ENCODE measurements around the gene TMEM185B.
"Not testable (repeated sequence)": the region's sequence is repeated elsewhere in the genome, so short reads cannot be mapped to it uniquely, and the experiment has no call there.

Gene TMEM185B

DNA sequence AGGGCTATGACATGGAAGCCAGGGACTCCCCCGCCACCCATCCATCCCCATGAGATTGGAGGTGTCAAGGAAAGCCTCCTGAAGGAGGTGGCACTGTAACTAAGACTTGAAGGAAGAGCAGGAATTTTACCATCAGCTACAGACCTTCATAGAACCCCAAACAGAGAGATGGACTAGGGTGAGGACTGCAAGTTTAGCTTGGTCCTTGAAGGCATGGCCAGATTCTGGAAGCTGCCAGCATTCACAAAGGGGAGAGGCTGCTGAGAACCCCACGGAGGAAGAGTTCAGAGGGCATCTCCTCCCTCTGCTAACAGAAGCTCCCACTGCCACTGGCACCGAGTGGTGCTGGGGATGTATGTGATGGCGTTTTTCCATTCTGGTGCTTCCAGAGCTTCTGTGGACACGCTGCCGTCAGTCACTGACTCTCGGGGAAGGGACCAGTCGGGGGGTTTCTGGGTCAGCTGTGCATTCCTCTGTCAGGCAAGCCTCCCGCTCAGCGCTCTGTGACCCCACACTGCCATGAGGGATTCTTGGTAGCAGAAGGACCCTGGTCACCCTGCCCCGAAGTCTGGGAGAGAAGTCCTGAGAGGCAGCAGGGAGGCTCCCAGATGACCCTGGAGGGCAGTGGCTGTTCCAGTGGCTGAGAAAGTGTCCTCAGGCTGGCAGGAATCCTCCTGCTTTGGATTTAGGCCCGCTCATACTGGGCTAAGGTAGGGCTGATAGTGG, 18.1 kb downstream of the TMEM185B start:
- DNase-seq: no peak

- DNase-seq: no peak
Observed at GRCh38 chr2:120204417-120204816, 18.8 kb downstream of the TMEM185B start.

DNA sequence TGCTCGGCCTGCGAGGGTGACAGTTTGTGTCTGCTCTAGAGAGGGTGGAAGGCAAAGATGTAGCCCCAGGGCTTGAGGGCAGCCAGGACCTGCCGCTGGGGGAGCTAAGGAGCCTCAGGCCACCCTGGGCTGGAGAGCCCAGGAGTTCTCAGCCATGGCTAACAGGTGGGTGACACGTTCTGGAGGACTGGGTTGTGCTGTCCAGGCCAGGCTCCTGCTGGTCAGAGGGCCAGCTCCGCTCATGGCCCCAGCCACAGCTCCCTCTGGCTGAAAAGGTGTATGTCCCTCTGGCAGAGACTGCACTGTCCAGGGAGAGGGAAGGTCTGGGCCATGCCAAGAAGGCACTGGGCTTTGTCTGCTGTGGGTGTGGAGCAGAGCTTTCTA, 19.2 kb downstream of the TMEM185B start:
- no peak for DNase-seq

- DNase-seq: peak; percentile 67
Observed at GRCh38 chr2:120203251-120204021, 19.8 kb downstream of the TMEM185B start.

- DNase-seq: not testable (repeated sequence)
Observed at GRCh38 chr2:120199817-120200459, 23.3 kb downstream of the TMEM185B start.

- no peak for DNase-seq
Observed at GRCh38 chr2:120195553-120195952, 27.6 kb downstream of the TMEM185B start.

- no peak for DNase-seq
Observed at GRCh38 chr2:120192280-120192679, 30.9 kb downstream of the TMEM185B start.

DNA sequence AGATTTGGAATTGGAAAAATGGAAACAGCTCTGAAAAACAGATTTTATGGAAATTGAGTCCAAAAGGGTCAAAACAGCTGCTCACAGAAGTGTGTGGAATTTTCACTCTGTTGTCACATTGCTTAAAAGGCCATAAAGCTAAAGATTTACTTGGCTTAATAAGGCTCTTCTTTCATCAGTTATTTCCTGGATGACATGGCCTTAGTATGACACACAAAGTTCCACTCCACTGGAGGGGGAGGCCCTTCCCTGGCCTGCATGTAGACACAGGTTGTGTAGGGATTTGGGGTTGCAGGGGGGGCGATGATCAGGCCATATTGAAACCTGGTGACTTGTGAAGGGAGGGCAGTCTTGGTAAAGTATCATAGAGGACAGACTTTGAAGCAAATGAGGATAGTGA, 34.0 kb downstream of the TMEM185B start:
- no peak for DNase-seq

- DNase-seq: no peak
Observed at GRCh38 chr2:120182019-120182560, 41.1 kb downstream of the TMEM185B start.

- no peak for DNase-seq
Observed at GRCh38 chr2:120180066-120180465, 43.1 kb downstream of the TMEM185B start.

DNA sequence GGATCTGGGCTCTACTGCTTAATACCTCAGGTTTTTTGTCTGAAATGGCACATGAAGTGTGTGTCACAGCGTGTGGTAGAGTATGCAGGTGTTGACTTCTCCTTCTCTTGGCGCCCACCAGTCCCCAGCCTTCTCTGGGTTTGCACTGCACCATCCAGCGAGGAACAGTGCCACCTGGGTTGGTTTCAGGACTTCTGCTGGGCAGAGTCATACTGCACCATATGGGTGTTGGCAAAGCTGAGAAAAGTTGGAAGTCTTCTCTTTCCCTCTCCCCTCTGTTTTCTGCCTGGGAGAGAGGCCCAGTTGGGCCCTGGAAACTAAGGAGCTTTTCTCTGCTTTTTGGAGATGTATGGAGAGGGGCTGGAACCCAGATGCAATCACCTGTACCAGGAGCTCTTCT, 43.8 kb downstream of the TMEM185B start:
- no peak for DNase-seq

DNA sequence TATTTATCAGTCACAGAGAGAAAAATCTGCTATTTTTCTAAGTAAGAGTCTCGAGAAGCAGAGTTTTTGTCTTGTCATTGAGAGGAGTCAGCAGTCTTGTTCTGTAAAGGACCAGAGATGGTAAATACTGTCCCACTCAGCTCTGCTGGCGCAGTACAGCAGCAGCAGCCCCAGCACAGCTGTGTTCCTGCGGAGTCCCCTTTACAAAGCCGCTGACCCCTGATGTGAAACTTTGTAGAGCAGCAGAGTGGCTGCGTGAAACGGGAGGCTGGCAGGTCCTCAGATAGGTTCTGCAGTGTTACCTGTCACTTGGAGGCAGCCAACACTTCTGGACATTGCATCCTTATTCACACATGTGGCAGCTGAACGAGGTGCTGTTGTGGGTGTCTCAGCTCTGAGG, 45.2 kb downstream of the TMEM185B start:
- no peak for DNase-seq

DNA sequence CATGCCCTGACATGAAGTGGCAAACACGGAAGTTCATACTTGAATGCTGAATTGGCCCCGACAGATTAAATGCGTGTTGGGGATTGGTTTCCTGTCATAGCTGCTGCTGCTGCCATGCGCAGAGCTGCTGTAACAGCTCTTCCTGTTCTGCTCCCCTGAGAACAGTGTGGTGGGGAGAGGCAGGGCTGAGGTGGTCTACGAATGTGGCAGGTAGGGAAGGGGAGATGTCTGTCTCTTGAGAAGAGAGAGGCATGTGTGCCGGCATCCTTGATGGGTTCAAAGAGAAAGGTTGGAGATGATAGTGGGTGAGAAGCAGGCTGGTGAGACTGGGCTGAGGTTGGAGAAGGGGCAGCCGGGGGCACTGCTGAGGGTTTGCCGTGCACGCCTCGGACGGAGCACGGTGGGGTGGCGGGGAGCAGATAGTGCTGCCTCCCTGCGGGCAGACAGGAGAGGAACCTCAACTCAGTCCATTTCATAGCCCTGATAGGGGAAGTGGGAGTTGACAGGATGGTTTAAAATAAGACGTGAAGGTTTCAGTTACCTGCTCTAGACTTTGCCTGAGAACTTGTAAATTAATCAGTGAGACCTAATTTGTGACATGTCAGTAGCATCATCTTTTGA, 46.1 kb downstream of the TMEM185B start:
- DNase-seq: peak; percentile 35

- no peak for DNase-seq
Observed at GRCh38 chr2:120176526-120176925, 46.7 kb downstream of the TMEM185B start.

DNA sequence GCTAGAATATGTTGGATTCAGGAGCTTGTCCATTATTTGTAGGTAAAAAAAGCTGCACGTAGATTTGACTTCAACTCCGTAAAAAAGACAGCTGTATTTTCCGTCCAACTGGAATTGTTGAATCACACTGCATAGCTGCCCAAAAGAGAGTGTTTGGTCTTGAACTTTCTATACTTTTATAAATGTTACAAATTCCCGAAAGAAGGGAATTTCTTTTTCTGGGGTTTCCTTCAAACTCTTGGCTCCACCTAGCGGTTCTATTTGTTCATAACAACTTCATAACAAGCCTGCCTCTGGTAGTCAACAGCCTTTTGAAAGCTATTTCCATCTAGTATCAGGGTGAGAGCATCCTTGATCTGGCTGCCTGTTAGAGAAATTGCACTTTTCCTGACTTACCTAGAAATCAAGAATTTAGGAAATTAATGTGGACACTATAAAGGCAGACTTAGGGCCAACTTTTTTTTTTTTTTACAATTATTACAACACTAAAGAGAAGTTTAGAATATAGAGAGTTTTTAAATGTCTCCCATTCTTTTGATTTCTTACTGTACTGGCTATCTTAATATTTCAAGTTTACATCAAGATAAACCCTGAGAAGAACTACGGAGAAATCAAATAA, 48.1 kb downstream of the TMEM185B start:
- DNase-seq: peak; percentile 55
